ENCODE results near the gene ANKRD13D.
A peak's percentile ranks its signal among the peaks of the same experiment; 100 is the strongest.

ANKRD13D gene

GRCh38 chr11:67275606-67276409 is 13.3 kb upstream of the ANKRD13D start:
- no peak for DNase-seq

- DNase-seq = no peak
Measured at GRCh38 chr11:67276781-67277230, 12.3 kb upstream of the ANKRD13D start.

GRCh38 chr11:67277231-67277961 is 11.7 kb upstream of the ANKRD13D start:
- peak; percentile 67 for DNase-seq

GRCh38 chr11:67278135-67278938 is 10.8 kb upstream of the ANKRD13D start:
- DNase-seq = no peak

GRCh38 chr11:67278939-67279588 is 10.0 kb upstream of the ANKRD13D start:
- no peak for DNase-seq

- no peak for DNase-seq
Measured at GRCh38 chr11:67279589-67280340, 9.3 kb upstream of the ANKRD13D start.

GRCh38 chr11:67280341-67280787 is 8.7 kb upstream of the ANKRD13D start:
- DNase-seq = no peak

GRCh38 chr11:67280788-67281551 is 8.1 kb upstream of the ANKRD13D start:
- no peak for DNase-seq

GRCh38 chr11:67281552-67282150 is 7.5 kb upstream of the ANKRD13D start:
- DNase-seq = no peak

- DNase-seq = no peak
Measured at GRCh38 chr11:67282155-67282875, 6.8 kb upstream of the ANKRD13D start.

GRCh38 chr11:67282876-67283371 is 6.2 kb upstream of the ANKRD13D start:
- DNase-seq = no peak

- DNase-seq = no peak
Measured at GRCh38 chr11:67283481-67283963, 5.6 kb upstream of the ANKRD13D start.

- DNase-seq = no peak
Measured at GRCh38 chr11:67284811-67285540, 4.1 kb upstream of the ANKRD13D start.

GRCh38 chr11:67285541-67286498 is 3.3 kb upstream of the ANKRD13D start:
- DNase-seq = no peak

GRCh38 chr11:67286621-67287333 is 2.3 kb upstream of the ANKRD13D start:
- no peak for DNase-seq

- no peak for DNase-seq
Measured at GRCh38 chr11:67287355-67288197, 1.5 kb upstream of the ANKRD13D start.
